Pancreas (tissue), 10 donors: Measurements from ENCODE around the gene BICRA. TPM values are rescaled to one million over a fixed set of nuclear protein-coding genes. Genes with fewer than 3 reads are reported as not detected.

Source experiments
- ATAC-seq, 4 donors: fragments of 200-7000 bp; cut with Tn5 transposase; one replicate each; pipeline versions ENCODE4 v1.8.0 to v1.9.1; 2020; ENCODE audit warnings: mild to moderate bottlenecking in 4 of 4, moderate library complexity in 4 of 4
- DNase-seq, 6 donors: peaks; one replicate each; pipeline ENCODE4 v3.0.0-alpha.2; 2020
- FAIRE-seq: peaks from 2 replicates; lab custom pipeline; 2012; peaks lifted over from hg19 to GRCh38; lab: Jason Lieb, UNC
- H3K27ac ChIP-seq, 4 donors: fragments of 200-600 bp; sonication (generic); 1 replicate in 3 of 4; 2 replicates in 1 of 4; pipeline versions ENCODE4 v1.5.0 to v1.8.0; 2020
- H3K27me3 ChIP-seq, 4 donors: fragments of 200-600 bp; one replicate each; pipeline ENCODE4 v1.8.0; 2021
- H3K36me3 ChIP-seq, 3 donors: fragments of 200-600 bp; sonication (generic) in 1 of 3; one replicate each; pipeline versions ENCODE4 v1.5.0 to v1.8.0; 2020 to 2021
- H3K4me1 ChIP-seq, 3 donors: fragments of 200-600 bp; one replicate each; pipeline ENCODE4 v1.8.0; 2021
- H3K4me3 ChIP-seq, 4 donors: fragments of 200-600 bp; sonication (generic) in 2 of 4; one replicate each; pipeline versions ENCODE4 v1.5.0 to v1.8.0; 2020 to 2021
- H3K9me3 ChIP-seq, 4 donors: fragments of 200-600 bp; one replicate each; pipeline ENCODE4 v1.8.0; 2021
- WGBS, 2 donors: extraction: QIAGEN DNeasy Blood & Tissue Kit; methylation state at CpG; one replicate each; pipeline ENCODE4 v1.1.7; 2013; 5-methylcytosine and 5-hydroxymethylcytosine counted together
- intact Hi-C, 3 donors: fragments of 100-400 bp; cut with DNase I; formaldehyde crosslinking; loops; one replicate each; pipeline versions ENCODE4 v1.11.1 to v1.14.2; 2022
- polyA plus RNA-seq, 2 donors: library from polyadenylated mRNA; stranded (reverse); fragments of 200-250 nt; gene quantifications; one replicate each; pipeline ENCODE4 v1.2.3, GENCODE V29; 2013
- total RNA-seq, 6 donors: library from RNA; stranded (reverse); fragmentation: NEBNext Ultra II Directional in 4 of 6; extraction: Animal tissue kit (Norgen Biotek cat#: 25700) in 4 of 6; gene quantifications; one replicate each; pipeline versions ENCODE4 v1.2.1 to v1.2.4, GENCODE V29; 2021 to 2023
- TF ChIP-seq, protein P1 (sequence below), 4 donors: fragments of 200-600 bp; sonication (generic) in 3 of 4; IDR thresholded peaks; one replicate each; pipeline versions ENCODE4 v1.5.0 to v1.8.0; 2021; ENCODE audit warnings: antibody characterized with exemption in 4 of 4
- donor health status: healthy with polysubstance abuse.
- donor health status: DM: no; HTN: no; CAD: no; lungs with moderate emphysema.
- donor health status: DM: no; HTN: no; CAD: no.
- donor health status: control.
- donor health status: control.
- donor health status: Bipolar disorder and iron deficiency.
- donor health status: DM: yes; HTN: yes; CAD: no.
- donor health status: DM: no; HTN: no; CAD: no.
- donor health status: DM: no; HTN: no; CAD: no.
- donor health status: DM: yes; HTN: yes; CAD: no.

The BICRA gene
- total and polyA plus RNA-seq, 8 donors: 2.7 to 10.4 (median 5.9) TPM

GRCh38 chr19:47694466-47695273 lies 85.7 kb downstream of the BICRA start:
- H3K9me3 ChIP-seq: no peaks in the 10 kb centered on the region
- no peak overlapping the region for H3K4me3 ChIP-seq
- no peaks in the 10 kb centered on the region for H3K36me3 ChIP-seq
- no peaks in the 10 kb centered on the region for H3K4me1 ChIP-seq
- no peaks in the 10 kb centered on the region for H3K27me3 ChIP-seq
- no peak for ATAC-seq
- TF ChIP-seq, protein P1, sequence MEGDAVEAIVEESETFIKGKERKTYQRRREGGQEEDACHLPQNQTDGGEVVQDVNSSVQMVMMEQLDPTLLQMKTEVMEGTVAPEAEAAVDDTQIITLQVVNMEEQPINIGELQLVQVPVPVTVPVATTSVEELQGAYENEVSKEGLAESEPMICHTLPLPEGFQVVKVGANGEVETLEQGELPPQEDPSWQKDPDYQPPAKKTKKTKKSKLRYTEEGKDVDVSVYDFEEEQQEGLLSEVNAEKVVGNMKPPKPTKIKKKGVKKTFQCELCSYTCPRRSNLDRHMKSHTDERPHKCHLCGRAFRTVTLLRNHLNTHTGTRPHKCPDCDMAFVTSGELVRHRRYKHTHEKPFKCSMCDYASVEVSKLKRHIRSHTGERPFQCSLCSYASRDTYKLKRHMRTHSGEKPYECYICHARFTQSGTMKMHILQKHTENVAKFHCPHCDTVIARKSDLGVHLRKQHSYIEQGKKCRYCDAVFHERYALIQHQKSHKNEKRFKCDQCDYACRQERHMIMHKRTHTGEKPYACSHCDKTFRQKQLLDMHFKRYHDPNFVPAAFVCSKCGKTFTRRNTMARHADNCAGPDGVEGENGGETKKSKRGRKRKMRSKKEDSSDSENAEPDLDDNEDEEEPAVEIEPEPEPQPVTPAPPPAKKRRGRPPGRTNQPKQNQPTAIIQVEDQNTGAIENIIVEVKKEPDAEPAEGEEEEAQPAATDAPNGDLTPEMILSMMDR (IDR thresholded peaks at IDR 0.05): no peak
- DNase-seq: no peak
- intact Hi-C loops: loop anchor here (5.0 to 10.0 kb wide), 5 partner anchors 172 to 400 kb away; partner anchors contain the start of gene NAPA (in 1 of the 3)
- no peak for FAIRE-seq
- WGBS, 2 donors: 89 to 92% methylated on average over 28 of the region's 28 CpGs
- H3K27ac ChIP-seq: no peak overlapping the region

DNA sequence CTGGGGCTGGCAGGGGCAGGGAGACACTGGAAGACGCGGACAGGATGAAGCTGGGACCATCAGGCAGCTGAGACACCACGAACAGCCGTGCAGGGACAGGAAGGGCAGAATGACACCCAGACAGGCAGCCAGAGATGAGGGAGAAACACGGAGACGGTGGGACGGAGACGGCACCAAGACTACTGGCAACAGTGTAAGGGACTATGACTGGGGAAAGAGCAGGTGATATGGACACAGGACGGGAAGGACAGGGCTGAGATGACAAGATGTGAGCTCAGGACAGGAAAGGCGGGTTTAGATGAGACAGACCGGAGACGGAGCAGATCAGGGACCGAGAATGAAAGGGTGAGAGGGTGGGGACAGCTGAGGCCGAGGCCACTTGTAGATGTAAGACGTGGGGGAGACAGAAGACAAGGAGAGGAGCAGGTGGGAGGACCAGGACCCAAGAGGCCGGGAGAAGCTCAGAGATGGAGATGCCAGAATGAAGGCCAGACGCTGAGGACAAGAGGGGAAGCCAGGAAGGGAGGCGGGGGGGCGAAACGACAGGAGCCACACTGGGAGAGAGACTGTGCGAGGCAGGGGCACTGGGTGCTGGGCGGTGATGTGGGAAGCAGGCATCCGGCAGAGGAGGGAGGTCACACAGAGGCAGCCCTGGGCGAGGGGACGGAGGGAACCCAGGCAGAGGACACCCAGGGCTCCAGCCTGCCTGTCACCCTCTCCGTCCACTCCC lies 86.8 kb downstream of the BICRA start:
- Histone ChIP-seq H3K4me1 (no peaks in the 10 kb centered on the region), H3K36me3 (peaks cover 0 to 4% (median 2%) of the 10 kb centered on the region in 3 donors), H3K4me3 (no peak overlapping the region), H3K27me3 (no peaks in the 10 kb centered on the region), H3K27ac (no peak overlapping the region), H3K9me3 (no peaks in the 10 kb centered on the region)
- intact Hi-C loops: loop anchor here (5.0 to 10.0 kb wide), 5 partner anchors 173 to 401 kb away; partner anchors contain the start of gene NAPA (in 1 of the 3)
- WGBS, 2 donors: 90 to 92% methylated on average over 26 of the region's 26 CpGs
- DNase-seq (no peak), ATAC-seq (no peak), FAIRE-seq (no peak)
- TF ChIP-seq, protein P1 (IDR thresholded peaks at IDR 0.05): no peak

- 94 to 95% methylated on average over 5 to 8 of the region's 8 CpGs for WGBS, 2 donors
- no peaks in the 10 kb centered on the region for H3K4me1 ChIP-seq
- H3K4me3 ChIP-seq: no peak overlapping the region
- H3K9me3 ChIP-seq: no peaks in the 10 kb centered on the region
- intact Hi-C loops: loop anchor here (5.0 to 10.0 kb wide), 5 partner anchors 174 to 402 kb away; partner anchors contain the start of gene NAPA (in 1 of the 3)
- H3K27ac ChIP-seq: no peak overlapping the region
- H3K27me3 ChIP-seq: no peaks in the 10 kb centered on the region
- H3K36me3 ChIP-seq: peaks cover 0 to 10% (median 4%) of the 10 kb centered on the region in 3 donors
- no peak for ATAC-seq
- no peak for FAIRE-seq
- TF ChIP-seq, protein P1 (IDR thresholded peaks at IDR 0.05): no peak
- no peak for DNase-seq
Measured at GRCh38 chr19:47696635-47697034, 87.7 kb downstream of the BICRA start.

DNA sequence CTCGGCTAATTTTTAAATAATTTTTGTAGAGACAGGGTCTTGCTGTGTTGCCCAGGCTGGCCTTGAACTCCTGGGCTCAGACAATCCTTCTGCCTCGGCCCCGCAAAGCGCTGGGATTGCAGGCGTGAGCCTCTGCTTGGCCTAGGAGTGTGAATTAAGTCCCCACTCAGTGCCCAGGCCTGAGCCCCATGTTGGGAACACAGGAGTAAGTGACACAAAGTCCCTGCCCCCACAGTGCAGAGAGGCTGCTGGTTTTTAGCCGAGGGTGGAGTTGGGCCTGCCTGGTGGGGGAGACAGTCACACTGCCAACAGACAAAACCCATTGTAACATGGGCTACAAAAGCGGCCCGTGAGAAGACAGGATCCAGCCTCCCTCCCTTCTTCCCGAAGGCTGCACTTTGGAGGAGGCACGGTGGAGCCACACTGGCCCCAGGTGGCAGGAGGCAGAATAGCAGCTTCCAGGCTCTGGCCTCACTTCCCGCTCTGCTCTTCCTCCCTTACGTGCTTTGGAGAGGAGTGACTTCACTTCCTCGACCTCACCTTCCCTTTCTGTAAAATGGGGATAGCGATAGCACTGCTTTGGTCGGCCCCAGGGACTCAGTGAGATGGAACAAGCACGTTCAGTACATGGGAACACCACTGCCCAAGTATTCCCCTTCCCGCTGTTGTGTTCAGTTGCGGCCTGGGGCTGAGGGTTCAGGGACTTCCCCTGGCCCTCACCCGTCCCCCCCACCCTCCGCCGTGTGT lies 89.1 kb downstream of the BICRA start:
- Histone ChIP-seq H3K4me1 (no peaks in the 10 kb centered on the region), H3K4me3 (no peak overlapping the region), H3K27me3 (no peaks in the 10 kb centered on the region), H3K27ac (no peak overlapping the region), H3K36me3 (peaks cover 0 to 19% (median 4%) of the 10 kb centered on the region in 3 donors), H3K9me3 (no peaks in the 10 kb centered on the region)
- ATAC-seq: peak; percentile 85 to 96 (median 94)
- no peak for FAIRE-seq
- intact Hi-C loops: loop anchor here (5.0 to 10.0 kb wide), 5 partner anchors 176 to 403 kb away; partner anchors contain the start of gene NAPA (in 1 of the 3)
- WGBS, 2 donors: 34 to 38% methylated on average over 21 of the region's 21 CpGs
- TF ChIP-seq, protein P1 (IDR thresholded peaks at IDR 0.05): peak; percentile 64 to 95 (median 90)
- peak; percentile 50 to 89 (median 74) for DNase-seq
